T-cell (primary cell): ENCODE measurements around the gene MON1B. TPM values are rescaled to one million over a fixed set of nuclear protein-coding genes. Genes with fewer than 3 reads are reported as not detected.
A peak's percentile ranks its signal among the peaks of the same experiment; 100 is the strongest.

Experiments used
- ATAC-seq, 4 experiments: fragments of 200-7000 bp in 3 of 4; fragments of 150-1000 bp in 1 of 4; cut with Tn5 transposase; replicated peaks in 1 of 4; 1 replicate in 3 of 4; 2 replicates in 1 of 4; pipeline ENCODE4 v1.10.0; 2021; ENCODE audit warnings: moderate library complexity in 3 of 4, mild to moderate bottlenecking in 2 of 4, moderate number of reproducible peaks in 1 of 4
- CTCF ChIA-PET, 2 donors: fragments of 300-600 bp; sonication (Branson Sonifier 250); formaldehyde crosslinking; loops; one replicate each; lab custom pipeline; 2022; ENCODE audit warnings: antibody characterized with exemption in 2 of 2; lab: Charles Lee
- POLR2A ChIA-PET, 2 donors: fragments of 300-600 bp; sonication (Branson Sonifier 250); formaldehyde crosslinking; loops; one replicate each; lab custom pipeline; 2022; ENCODE audit warnings: antibody characterized with exemption in 2 of 2; lab: Charles Lee
- DNase-seq, 35 experiments: peaks; one replicate each; pipeline versions ENCODE4 v3.0.0 to v3.0.0-alpha.2; 2013 to 2023
- H3K27ac ChIP-seq: one replicate; pipeline ENCODE4 v1.5.1; 2013; ENCODE audit warnings: low read length
- H3K27me3 ChIP-seq, 2 experiments: replicated peaks in 1 of 2; 1 replicate in 1 of 2; 2 replicates in 1 of 2; pipeline versions ENCODE4 v1.6.1 to v1.7.0; 2013; ENCODE audit warnings: low read length in 1 of 2, mixed read lengths in 1 of 2; ENCODE audit not compliant: control insufficient read depth in 2 of 2, insufficient read depth in 2 of 2; ENCODE audit errors: extremely low read depth in 1 of 2
- H3K36me3 ChIP-seq, 2 donors: 1 replicate in 1 of 2; 2 replicates in 1 of 2; pipeline versions ENCODE4 v1.6.1 to v1.7.0; 2013; ENCODE audit warnings: low read length in 1 of 2; ENCODE audit not compliant: control insufficient read depth in 2 of 2, insufficient read depth in 1 of 2; ENCODE audit errors: extremely low read depth in 1 of 2
- H3K4me1 ChIP-seq, 2 experiments: 1 replicate in 1 of 2; 2 replicates in 1 of 2; pipeline versions ENCODE4 v1.6.1 to v1.7.0; 2013; ENCODE audit warnings: low read length in 2 of 2, mixed read lengths in 1 of 2; ENCODE audit not compliant: insufficient read depth in 2 of 2, control insufficient read depth in 1 of 2; ENCODE audit errors: extremely low read depth in 1 of 2
- H3K4me3 ChIP-seq, 2 donors: 1 replicate in 1 of 2; 2 replicates in 1 of 2; pipeline versions ENCODE4 v1.5.1 to v1.7.0; 2013; ENCODE audit warnings: mild to moderate bottlenecking in 2 of 2, low read length in 1 of 2, moderate library complexity in 1 of 2; ENCODE audit not compliant: control insufficient read depth in 1 of 2; ENCODE audit errors: extremely low read depth in 1 of 2
- H3K9me3 ChIP-seq: 2 replicates; pipeline ENCODE4 v1.7.0; 2013
- H3K27ac Mint-ChIP-seq, 2 donors: one replicate each; pipeline ENCODE4 v1.8.0; 2020 to 2021; ENCODE audit warnings: mild to moderate bottlenecking in 2 of 2, mixed read lengths in 2 of 2
- H3K27me3 Mint-ChIP-seq, 2 donors: one replicate each; pipeline ENCODE4 v1.8.0; 2021 to 2022; ENCODE audit warnings: mixed read lengths in 2 of 2
- H3K36me3 Mint-ChIP-seq: one replicate; pipeline ENCODE4 v1.8.0; 2021; ENCODE audit warnings: mixed read lengths
- H3K4me1 Mint-ChIP-seq, 3 donors: one replicate each; pipeline ENCODE4 v1.8.0; 2020 to 2022; ENCODE audit warnings: mixed read lengths in 3 of 3, mild to moderate bottlenecking in 1 of 3
- H3K4me3 Mint-ChIP-seq, 3 donors: one replicate each; pipeline ENCODE4 v1.8.0; 2020 to 2022; ENCODE audit warnings: mild to moderate bottlenecking in 3 of 3, mixed read lengths in 3 of 3, moderate library complexity in 3 of 3
- H3K9me3 Mint-ChIP-seq, 3 donors: one replicate each; pipeline ENCODE4 v1.8.0; 2020 to 2022; ENCODE audit warnings: mixed read lengths in 3 of 3
- WGBS: methylation state at CpG from one replicate; pipeline ENCODE4 v1.1.5; 2013; ENCODE audit warnings: missing lambda C conversion rate; ENCODE audit not compliant: insufficient coverage; 5-methylcytosine and 5-hydroxymethylcytosine counted together
- total RNA-seq, 35 experiments: library from RNA in 6 of 35; stranded (reverse) in 6 of 35; fragments of 120-200 nt in 1 of 35; gene quantifications; one replicate each; pipeline versions ENCODE4 v1.2.1 to v1.2.4 and lab custom pipeline; 2013 to 2026

The MON1B gene
- total RNA-seq, 5 donors from 2014 or later (not counting 1 experiment from before 2014, with no cell fraction given), result 60.8 to 91.8 (median 81.9) TPM

- H3K36me3 ChIP-seq, result peaks cover 18 to 62% of the 10 kb centered on the region in 2 donors
These were observed 3.6 kb downstream of the MON1B start for GRCh38 chr16:77194295-77195231.

GRCh38 chr16:77195411-77195810, 4.4 kb downstream of the MON1B start:
- Mint-ChIP-seq H3K4me3 (no peak overlapping the region), H3K9me3 (no peaks in the 10 kb centered on the region), H3K27ac (no peak overlapping the region), H3K4me1 (peaks cover 42 to 44% (median 44%) of the 10 kb centered on the region in 3 donors), H3K27me3 (no peaks in the 10 kb centered on the region), H3K36me3 (peaks cover 58% of the 10 kb centered on the region)
- Histone ChIP-seq H3K9me3 (no peaks in the 10 kb centered on the region), H3K36me3 (peaks cover 18 to 64% of the 10 kb centered on the region in 2 donors), H3K4me1 (peaks cover 8 to 34% of the 10 kb centered on the region in 2 experiments), H3K4me3 (no peak overlapping the region), H3K27me3 (no peaks in the 10 kb centered on the region), H3K27ac (no peak overlapping the region)
- no peak for DNase-seq
- POLR2A ChIA-PET, result no interaction called here
- ATAC-seq, result no peak
- CTCF ChIA-PET, result no interaction called here
- no CpG with 5 or more reads among the region's 8 CpGs for WGBS

More at GRCh38 chr16:77194295-77195231, 3.6 kb downstream of the MON1B start:
- no peaks in the 10 kb centered on the region for H3K9me3 Mint-ChIP-seq
- H3K36me3 Mint-ChIP-seq, result peaks cover 58% of the 10 kb centered on the region
- H3K4me1 Mint-ChIP-seq, result peaks cover 42 to 45% (median 44%) of the 10 kb centered on the region in 3 donors
- no peaks in the 10 kb centered on the region for H3K9me3 ChIP-seq
- ATAC-seq (no peak), DNase-seq (no peak)
- ChIA-PET CTCF (interaction anchor here in 1 of 2 donors (0.8 kb wide), 1 partner anchor 42 kb away, joined by 3 read pairs; no protein-coding TSS in a partner anchor), POLR2A (no interaction called here)
- H3K27me3 ChIP-seq, result no peaks in the 10 kb centered on the region
- H3K4me3 ChIP-seq, result no peak overlapping the region
- H3K4me3 Mint-ChIP-seq, result peak overlapping the region in 2 of 3 donors; percentile 41 to 95
- peaks cover 8 to 40% of the 10 kb centered on the region in 2 experiments for H3K4me1 ChIP-seq
- H3K27me3 Mint-ChIP-seq, result no peaks in the 10 kb centered on the region
- no peak overlapping the region for H3K27ac Mint-ChIP-seq
- no peak overlapping the region for H3K27ac ChIP-seq
- WGBS, result 96% methylated on average over 42 of the region's 48 CpGs

- no peak overlapping the region for H3K4me3 ChIP-seq
- H3K4me1 Mint-ChIP-seq, result peaks cover 24 to 34% (median 24%) of the 10 kb centered on the region in 3 donors
- peaks cover 49% of the 10 kb centered on the region for H3K36me3 Mint-ChIP-seq
- CTCF ChIA-PET, result interaction anchor here in 1 of 2 donors (0.5 to 0.7 kb wide), 2 partner anchors 373 to 1680 kb away, joined by 3 read pairs; no protein-coding TSS in a partner anchor
- no peaks in the 10 kb centered on the region for H3K27me3 Mint-ChIP-seq
- ATAC-seq (no peak), DNase-seq (no peak)
- no peaks in the 10 kb centered on the region for H3K9me3 Mint-ChIP-seq
- H3K27ac Mint-ChIP-seq, result no peak overlapping the region
- peaks cover 18 to 71% of the 10 kb centered on the region in 2 donors for H3K36me3 ChIP-seq
- WGBS, result no CpG with 5 or more reads among the region's 2 CpGs
- H3K4me3 Mint-ChIP-seq, result no peak overlapping the region
- peaks cover 0 to 19% of the 10 kb centered on the region in 2 experiments for H3K4me1 ChIP-seq
- no peaks in the 10 kb centered on the region for H3K9me3 ChIP-seq
- POLR2A ChIA-PET, result no interaction called here
- H3K27me3 ChIP-seq, result no peaks in the 10 kb centered on the region
- no peak overlapping the region for H3K27ac ChIP-seq
These were observed 6.8 kb downstream of the MON1B start for GRCh38 chr16:77197747-77198146.

GRCh38 chr16:77199211-77199610, 8.2 kb downstream of the MON1B start, which contains the start of gene SYCE1L:
Gene SYCE1L (plus strand): TSS chr16:77199408. CDS start chr16:77199452, 44 bp downstream.
- Histone ChIP-seq H3K4me3 (no peak within 1 kb of the TSS), H3K27ac (no peak within 1 kb of the TSS), H3K4me1 (peaks cover 0 to 5% of the 10 kb centered on the region in 2 experiments), H3K36me3 (peaks cover 9 to 58% of the 10 kb centered on the region in 2 donors), H3K9me3 (no peaks in the 10 kb centered on the region), H3K27me3 (no peaks in the 10 kb centered on the region)
- 100% methylated on average over 9 of the region's 18 CpGs for WGBS
- Mint-ChIP-seq H3K4me1 (peaks cover 9 to 20% (median 9%) of the 10 kb centered on the region in 3 donors), H3K9me3 (no peaks in the 10 kb centered on the region), H3K27ac (no peak within 1 kb of the TSS), H3K27me3 (no peaks in the 10 kb centered on the region), H3K4me3 (no peak within 1 kb of the TSS), H3K36me3 (peaks cover 36% of the 10 kb centered on the region)
- CTCF ChIA-PET, result no interaction called here
- POLR2A ChIA-PET, result no interaction called here
- DNase-seq (no peak), ATAC-seq (no peak)

GRCh38 chr16:77206533-77206932, 15.5 kb downstream of the MON1B start:
- no peak overlapping the region for H3K27ac ChIP-seq
- 100% methylated on average over 1 of the region's 2 CpGs for WGBS
- no peak overlapping the region for H3K27ac Mint-ChIP-seq

GRCh38 chr16:77207030-77207429, 16.0 kb downstream of the MON1B start:
- ChIA-PET CTCF (interaction anchor here in 1 of 2 donors (0.6 kb wide), 1 partner anchor 1742 kb away, joined by 3 read pairs; no protein-coding TSS in a partner anchor), POLR2A (no interaction called here)
- H3K27me3 Mint-ChIP-seq, result no peaks in the 10 kb centered on the region
- no peak overlapping the region for H3K4me3 ChIP-seq
- 100% methylated on average over 2 of the region's 5 CpGs for WGBS
- no peaks in the 10 kb centered on the region for H3K27me3 ChIP-seq
- H3K36me3 Mint-ChIP-seq, result no peaks in the 10 kb centered on the region
- no peaks in the 10 kb centered on the region for H3K36me3 ChIP-seq
- H3K9me3 ChIP-seq, result no peaks in the 10 kb centered on the region
- H3K4me1 Mint-ChIP-seq, result peaks cover 6 to 8% (median 7%) of the 10 kb centered on the region in 3 donors
- no peak overlapping the region for H3K27ac Mint-ChIP-seq
- H3K9me3 Mint-ChIP-seq, result no peaks in the 10 kb centered on the region
- H3K4me1 ChIP-seq, result peaks cover 0 to 5% of the 10 kb centered on the region in 2 experiments
- H3K4me3 Mint-ChIP-seq, result no peak overlapping the region
- DNase-seq (no peak), ATAC-seq (no peak)
- H3K27ac ChIP-seq, result no peak overlapping the region

More at GRCh38 chr16:77206533-77206932, 15.5 kb downstream of the MON1B start:
- no peak for ATAC-seq
- no peak for DNase-seq
- ChIA-PET CTCF (interaction anchor here in 1 of 2 donors (0.6 to 0.7 kb wide), 2 partner anchors 24 to 1741 kb away, joined by 3 read pairs; no protein-coding TSS in a partner anchor), POLR2A (no interaction called here)
- Histone ChIP-seq H3K9me3 (no peaks in the 10 kb centered on the region), H3K36me3 (no peaks in the 10 kb centered on the region), H3K27me3 (no peaks in the 10 kb centered on the region), H3K4me1 (peaks cover 0 to under 1% of the 10 kb centered on the region in 2 experiments), H3K4me3 (no peak overlapping the region)
- peaks cover 2 to 3% (median 3%) of the 10 kb centered on the region in 3 donors for H3K4me1 Mint-ChIP-seq
- H3K9me3 Mint-ChIP-seq, result no peaks in the 10 kb centered on the region
- no peak overlapping the region for H3K4me3 Mint-ChIP-seq
- no peaks in the 10 kb centered on the region for H3K36me3 Mint-ChIP-seq
- no peaks in the 10 kb centered on the region for H3K27me3 Mint-ChIP-seq
